ENCODE data around the gene WDR88. TPM values are rescaled to one million over a fixed set of nuclear protein-coding genes. Genes with fewer than 3 reads are reported as not detected.

Gene WDR88
- total and polyA plus RNA-seq, 2 of the 13 experiments (the other 11 are each of a cell fraction or from before 2014, with no cell fraction given): not detected

- no peak; the same call in 1 of the 2 replicates for TF ChIP-seq TFE3 (CRISPR knock-in tag; IDR thresholded peaks at IDR 0.05)
- no peak for TF ChIP-seq RAD51 (IDR thresholded peaks at IDR 0.05; ENCODE audit: borderline replicate concordance)
- TF ChIP-seq THAP9 (CRISPR knock-in tag; IDR thresholded peaks at IDR 0.05; ENCODE audit: borderline replicate concordance): no peak
- TF ChIP-seq GMEB1 (CRISPR knock-in tag; IDR thresholded peaks at IDR 0.05; ENCODE audit: borderline replicate concordance): no peak
- TF ChIP-seq ZNF530 (CRISPR knock-in tag; IDR thresholded peaks at IDR 0.05; ENCODE audit: low read depth): no peak
- TF ChIP-seq TRIM24 (CRISPR knock-in tag; IDR thresholded peaks at IDR 0.05): no peak
- TF ChIP-seq ZMYM4 (CRISPR knock-in tag; IDR thresholded peaks at IDR 0.05): no peak
- TF ChIP-seq ZFX (CRISPR knock-in tag; IDR thresholded peaks at IDR 0.05; ENCODE audit: low read depth): peak; percentile 30; the same call in 1 of the 2 replicates
- TF ChIP-seq SP140L (CRISPR knock-in tag; IDR thresholded peaks at IDR 0.05; ENCODE audit: borderline replicate concordance): no peak
- TF ChIP-seq HHEX (CRISPR knock-in tag; IDR thresholded peaks at IDR 0.05): no peak
- no peak for TF ChIP-seq NFKBIZ (CRISPR knock-in tag; IDR thresholded peaks at IDR 0.05)
- no peak for TF ChIP-seq POLR2AphosphoS5 (IDR thresholded peaks at IDR 0.05; ENCODE audit: low read depth, low read length)
- TF ChIP-seq SATB2 (CRISPR knock-in tag; IDR thresholded peaks at IDR 0.05): no peak
- no peak for TF ChIP-seq ETV5 (CRISPR knock-in tag; IDR thresholded peaks at IDR 0.05; ENCODE audit: borderline replicate concordance)
- TF ChIP-seq ZNF17 (CRISPR knock-in tag; IDR thresholded peaks at IDR 0.05): no peak
- TF ChIP-seq ZNF414 (CRISPR knock-in tag; IDR thresholded peaks at IDR 0.05): no peak
- TF ChIP-seq SNAPC4 (CRISPR knock-in tag; IDR thresholded peaks at IDR 0.05): no peak
- no peak for TF ChIP-seq ZNF766 (CRISPR knock-in tag; IDR thresholded peaks at IDR 0.05; ENCODE audit: borderline replicate concordance)
- no peak for TF ChIP-seq ZBTB3 (CRISPR knock-in tag; IDR thresholded peaks at IDR 0.05; ENCODE audit: borderline replicate concordance, low read depth)
Observed at GRCh38 chr19:33098055-33098534, 33.8 kb upstream of the WDR88 start (continued).
